ENCODE measurements around the gene TLN1. TPM values are rescaled to one million over a fixed set of nuclear protein-coding genes. Genes with fewer than 3 reads are reported as not detected.

Gene TLN1
- total and polyA plus RNA-seq, 11 donors: 152 to 373 (median 257) TPM

DNA sequence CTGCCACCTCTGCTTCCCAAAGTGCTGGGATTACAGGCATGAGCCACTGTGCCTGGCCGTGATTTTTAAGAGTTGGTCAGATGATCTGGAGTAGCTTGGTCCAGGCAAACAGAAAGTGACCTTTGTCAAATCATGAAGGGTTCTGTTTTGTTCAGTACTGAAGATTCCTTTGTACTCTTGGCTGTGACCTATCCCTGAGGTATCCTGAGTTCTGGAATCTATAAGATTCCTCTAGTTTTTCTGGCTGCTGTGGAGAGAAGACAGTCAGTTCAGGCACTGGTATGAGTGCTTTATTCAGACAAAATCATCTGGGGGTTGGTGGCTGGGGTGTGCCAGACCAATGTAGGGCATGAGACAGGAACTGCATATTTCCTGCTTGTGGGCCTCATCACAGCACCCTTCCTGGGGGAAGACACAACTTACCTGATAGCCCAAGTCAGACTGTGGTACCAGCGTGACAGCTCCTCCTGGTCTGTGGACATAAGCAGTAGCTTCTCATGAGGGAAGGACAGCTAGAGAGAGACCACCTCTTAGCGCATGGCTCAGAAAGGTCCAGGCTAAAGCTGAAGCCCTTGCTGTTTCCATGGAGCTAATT, 70.1 kb downstream of the TLN1 start:
- ATAC-seq: no peak
- Histone ChIP-seq H3K27me3 (no peaks in the 10 kb centered on the region), H3K36me3 (peaks cover 0 to 22% (median 16%) of the 10 kb centered on the region in 9 donors), H3K9me3 (no peaks in the 10 kb centered on the region), H3K27ac (peak overlapping the region in 11 of 12 donors; percentile 41 to 100 (median 97)), H3K4me3 (peak overlapping the region in 1 of 12 donors; percentile 15), H3K4me1 (peaks cover 0 to 69% (median 40%) of the 10 kb centered on the region in 12 donors)
- TF ChIP-seq CTCF (IDR thresholded peaks at IDR 0.05) (no peak), POLR2A (IDR thresholded peaks at IDR 0.05) (no peak)
- DNase-seq: no peak
- WGBS, 4 donors: 63 to 75% (median 68%) methylated on average over 2 to 3 of the region's 3 CpGs
- intact Hi-C loops (cut with DNase I): loop anchor here in 7 of 10 donors (2.0 to 5.0 kb wide), 5 partner anchors 25 to 85 kb away; partner anchors contain the start of genes GBA2 (in 1 of the 7) and RGP1 (in 1 of the 7)

GRCh38 chr9:35660966-35661415, 71.0 kb downstream of the TLN1 start:
- TF ChIP-seq CTCF (IDR thresholded peaks at IDR 0.05) (peak; percentile 26 to 66 (median 44)), POLR2A (IDR thresholded peaks at IDR 0.05) (no peak)
- Histone ChIP-seq H3K4me1 (peaks cover 0 to 70% (median 39%) of the 10 kb centered on the region in 12 donors), H3K9me3 (no peaks in the 10 kb centered on the region), H3K27ac (peak overlapping the region; percentile 41 to 100 (median 96)), H3K4me3 (no peak overlapping the region), H3K27me3 (no peaks in the 10 kb centered on the region), H3K36me3 (peaks cover 0 to 22% (median 16%) of the 10 kb centered on the region in 9 donors)
- no peak for DNase-seq
- intact Hi-C loops (cut with DNase I): loop anchor here in 6 of 10 donors (5.0 kb wide), 4 partner anchors 36 to 86 kb away; partner anchors contain the start of genes GBA2 (in 1 of the 6) and RGP1 (in 1 of the 6)
- WGBS, 4 donors: 43 to 57% (median 52%) methylated on average over 9 of the region's 9 CpGs
- no peak for ATAC-seq

DNA sequence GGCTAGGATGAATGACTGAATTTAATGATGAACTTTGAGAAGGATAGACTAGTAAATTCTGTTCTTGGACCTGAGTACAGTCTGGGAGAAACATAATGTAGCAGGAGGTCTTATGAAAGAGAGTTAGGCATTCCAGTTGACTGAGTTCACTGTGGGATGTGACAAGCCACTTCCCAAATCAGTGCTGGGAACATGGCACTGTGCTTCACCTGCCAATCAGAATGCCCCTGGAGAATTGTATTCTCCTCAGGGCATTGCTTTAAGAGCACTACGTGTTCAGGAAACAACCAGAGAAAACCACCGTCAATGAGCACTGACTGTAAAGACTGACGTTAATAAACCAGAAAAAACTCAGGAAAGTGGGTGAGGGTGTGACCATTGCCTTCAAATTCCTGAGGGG, 72.7 kb downstream of the TLN1 start:
- H3K27ac ChIP-seq: peak overlapping the region; percentile 93 to 100 (median 97)
- peak overlapping the region in 11 of 12 donors; percentile 72 to 98 (median 93) for H3K4me3 ChIP-seq
- peak; percentile 2 to 31 (median 16) for ATAC-seq
- H3K4me1 ChIP-seq: peaks cover 0 to 56% (median 30%) of the 10 kb centered on the region in 12 donors
- H3K36me3 ChIP-seq: peaks cover 0 to 22% (median 16%) of the 10 kb centered on the region in 9 donors
- WGBS, 4 donors: 29 to 41% (median 37%) methylated on average over 3 of the region's 3 CpGs
- TF ChIP-seq CTCF (IDR thresholded peaks at IDR 0.05) (no peak), POLR2A (IDR thresholded peaks at IDR 0.05) (peak in 1 of 2 donors; percentile 30)
- intact Hi-C loops (cut with DNase I): loop anchor here in 8 of 10 donors (2.0 to 10.0 kb wide), 13 partner anchors 29 to 225 kb away; partner anchors contain the start of genes FAM221B (in 2 of the 8), GBA2 (in 2 of the 8), RGP1 (in 2 of the 8) and SPAG8 (in 2 of the 8)
- DNase-seq: peak in 2 of 5 donors; percentile 65 to 69
- H3K9me3 ChIP-seq: no peaks in the 10 kb centered on the region
- no peaks in the 10 kb centered on the region for H3K27me3 ChIP-seq

GRCh38 chr9:35658968-35659220, 73.1 kb downstream of the TLN1 start:
- intact Hi-C loops (cut with DNase I): loop anchor here in 9 of 10 donors (1.0 to 10.0 kb wide), 16 partner anchors 30 to 226 kb away; partner anchors contain the start of genes CREB3 (in 2 of the 9), FAM221B (in 2 of the 9), GBA2 (in 2 of the 9) and RGP1 (in 2 of the 9)
- Histone ChIP-seq H3K27me3 (no peaks in the 10 kb centered on the region), H3K4me1 (peaks cover 0 to 53% (median 30%) of the 10 kb centered on the region in 12 donors), H3K27ac (peak overlapping the region; percentile 93 to 100 (median 97)), H3K4me3 (peak overlapping the region; percentile 72 to 98 (median 88)), H3K9me3 (no peaks in the 10 kb centered on the region), H3K36me3 (peaks cover 0 to 22% (median 16%) of the 10 kb centered on the region in 9 donors)
- no peak for TF ChIP-seq CTCF (IDR thresholded peaks at IDR 0.05)
- no peak for TF ChIP-seq POLR2A (IDR thresholded peaks at IDR 0.05)
- peak in 1 of 4 donors; percentile 6 for ATAC-seq
- peak in 2 of 5 donors; percentile 58 to 65 for DNase-seq
- WGBS, 4 donors: 3 to 6% (median 4%) methylated on average over 2 of the region's 2 CpGs

Measured in heart left ventricle (tissue), 16 donors.